Fibroblast of upper back skin (primary cell): ENCODE data around the gene CYP46A1.
A peak's percentile ranks its signal among the peaks of the same experiment; 100 is the strongest.
"Not testable (repeated sequence)": the region's sequence is repeated elsewhere in the genome, so short reads cannot be mapped to it uniquely, and the experiment has no call there.

Experiments
- DNase-seq: peaks from one replicate; pipeline ENCODE4 v3.0.0-alpha.2; 2013

The CYP46A1 gene

GRCh38 chr14:99658218-99658845 lies 25.8 kb upstream of the CYP46A1 start:
- DNase-seq, result no peak

DNA sequence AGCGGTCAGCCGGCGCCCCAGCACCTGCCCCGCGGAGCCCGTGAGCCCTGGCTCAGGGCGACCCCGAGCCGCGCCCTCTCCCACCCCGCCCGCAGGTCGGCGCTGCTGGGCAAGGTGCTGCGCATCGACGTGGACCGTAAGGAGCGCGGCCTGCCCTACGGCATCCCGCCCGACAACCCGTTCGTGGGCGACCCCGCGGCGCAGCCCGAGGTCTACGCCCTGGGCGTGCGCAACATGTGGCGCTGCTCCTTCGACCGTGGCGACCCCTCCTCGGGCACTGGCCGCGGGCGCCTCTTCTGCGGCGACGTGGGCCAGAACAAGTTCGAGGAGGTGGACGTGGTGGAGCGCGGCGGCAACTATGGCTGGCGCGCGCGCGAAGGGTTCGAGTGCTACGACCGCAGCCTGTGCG lies 24.8 kb upstream of the CYP46A1 start:
- no peak for DNase-seq

- DNase-seq, result no peak
Observed at GRCh38 chr14:99660006-99660566, 24.0 kb upstream of the CYP46A1 start.

DNA sequence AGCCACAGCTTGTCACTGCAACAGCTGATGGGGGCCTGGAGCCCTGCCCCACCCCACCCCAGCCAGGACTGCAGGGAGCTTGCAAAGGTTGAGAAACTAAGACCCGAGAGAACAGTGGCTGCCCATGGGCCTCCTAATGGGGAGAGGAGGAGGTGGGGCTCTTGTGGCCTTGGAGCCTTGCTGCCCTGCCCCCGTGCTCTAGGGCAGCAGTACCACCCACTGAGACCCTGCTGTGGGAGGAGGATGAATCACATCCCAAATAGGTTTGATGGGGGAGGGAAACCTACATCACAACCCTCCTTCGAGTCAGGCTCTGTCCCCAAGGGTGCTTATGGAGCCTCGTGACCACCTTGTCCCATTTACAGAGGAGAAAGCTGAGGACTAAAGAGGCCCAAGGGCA lies 23.3 kb upstream of the CYP46A1 start:
- DNase-seq, result peak; percentile 53

DNA sequence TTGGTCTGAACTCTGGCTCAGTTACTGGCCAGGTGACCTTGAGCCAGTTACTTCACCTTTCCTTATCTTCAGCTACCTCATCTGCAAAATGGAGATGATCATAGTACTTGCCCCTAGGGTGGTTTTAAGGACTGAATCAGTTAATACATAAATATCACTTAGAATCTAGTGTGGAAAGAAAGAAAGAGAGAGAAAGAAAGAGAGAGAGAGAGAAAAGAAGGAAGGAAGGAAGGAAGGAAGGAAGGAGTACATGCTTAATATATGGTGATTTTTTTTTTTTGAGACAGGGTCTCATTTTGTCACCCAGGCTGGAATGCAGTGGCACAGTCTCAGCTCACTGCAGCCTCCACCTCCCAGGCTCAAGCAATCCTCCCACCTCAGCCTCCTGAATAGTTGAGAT lies 22.9 kb upstream of the CYP46A1 start:
- DNase-seq, result not testable (repeated sequence)

DNA sequence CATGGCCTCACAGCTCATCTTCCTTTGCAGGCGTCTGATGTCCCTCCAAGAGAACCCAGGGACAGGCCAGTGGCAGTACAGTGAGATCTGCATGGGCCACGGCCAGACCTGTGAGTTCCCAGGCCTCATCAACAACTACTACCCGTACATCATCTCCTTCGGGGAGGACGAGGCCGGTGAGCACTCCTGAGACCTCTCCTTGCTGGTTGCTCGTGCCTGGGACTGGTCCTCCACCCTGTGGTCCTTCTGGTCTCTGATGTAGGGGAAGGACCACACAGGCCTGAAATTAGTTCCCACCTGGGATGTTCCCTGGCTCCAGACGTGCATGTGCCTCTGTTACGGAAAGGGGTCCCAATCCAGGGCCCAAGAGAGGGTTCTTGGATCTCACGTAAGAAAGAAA lies 21.3 kb upstream of the CYP46A1 start:
- no peak for DNase-seq

DNA sequence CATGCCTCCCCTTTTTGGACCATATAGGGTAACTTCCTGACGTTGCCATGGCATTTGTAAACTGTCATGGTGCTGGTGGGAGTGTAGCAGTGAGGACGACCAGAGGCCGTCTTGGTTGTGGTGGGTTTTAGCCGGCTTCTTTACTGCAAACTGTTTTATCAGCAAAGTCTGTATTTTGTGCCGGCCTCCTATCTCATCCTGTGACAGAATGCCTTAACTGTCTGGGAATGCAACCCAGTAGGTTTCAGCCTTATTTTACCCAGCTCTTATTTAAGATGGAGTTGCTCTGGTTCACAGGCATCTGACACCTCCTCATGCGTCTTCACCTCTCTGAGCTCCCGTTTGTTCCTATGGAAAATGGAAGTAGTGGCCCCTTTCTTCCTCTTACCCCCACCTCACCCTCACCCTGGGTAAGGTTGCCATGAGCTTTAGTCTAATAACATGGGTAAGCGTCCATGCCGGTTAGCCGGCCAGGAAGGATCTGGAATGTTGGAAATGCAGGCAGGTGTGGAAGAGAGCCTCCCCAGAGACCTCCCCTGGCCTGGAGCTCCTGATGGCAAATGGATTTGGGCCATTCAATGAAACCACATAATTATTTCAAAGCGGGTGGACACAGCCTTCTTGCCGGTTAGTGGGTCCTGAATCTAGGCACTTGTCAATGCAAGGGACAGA lies 20.6 kb upstream of the CYP46A1 start:
- DNase-seq, result no peak

- DNase-seq, result no peak
Observed at GRCh38 chr14:99664058-99664936, 19.8 kb upstream of the CYP46A1 start.

DNA sequence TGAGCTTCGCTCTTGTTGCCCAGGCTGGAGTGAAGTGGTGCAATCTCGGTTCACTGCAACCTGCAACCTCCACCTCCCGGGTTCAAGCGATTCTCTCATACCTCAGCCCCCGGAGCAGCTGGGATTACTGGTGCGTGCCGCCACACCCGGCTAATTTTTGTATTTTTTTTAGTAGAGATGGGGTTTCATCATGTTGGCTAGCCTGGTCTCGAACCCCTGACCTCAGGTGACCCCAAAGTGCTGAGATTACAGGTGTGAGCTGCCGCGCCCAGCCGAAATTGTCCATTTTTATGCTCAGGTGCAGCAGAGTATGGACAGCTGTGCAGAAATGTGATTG lies 19.2 kb upstream of the CYP46A1 start:
- no peak for DNase-seq

GRCh38 chr14:99666533-99666932 lies 17.6 kb upstream of the CYP46A1 start:
- no peak for DNase-seq

DNA sequence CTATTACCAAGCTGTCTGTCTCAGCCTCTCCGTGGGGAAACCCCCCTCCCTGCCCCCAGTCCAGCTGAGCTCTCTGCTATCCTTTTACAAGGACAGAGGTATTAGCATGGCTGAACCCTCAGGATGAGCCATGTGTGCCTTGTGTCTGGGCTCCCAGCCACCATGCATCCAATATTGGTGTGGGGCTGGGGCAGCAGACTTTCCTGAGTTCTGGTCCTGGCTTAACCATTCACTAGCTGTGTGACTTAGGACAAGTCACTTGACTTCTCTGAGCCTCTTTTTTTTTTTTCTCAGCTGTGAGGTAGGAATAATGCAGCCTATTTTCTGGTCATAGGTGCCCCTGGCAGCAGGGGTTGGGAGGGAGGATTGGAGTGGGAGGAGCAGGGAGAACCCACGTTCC lies 17.1 kb upstream of the CYP46A1 start:
- DNase-seq, result no peak

GRCh38 chr14:99667821-99668220 lies 16.3 kb upstream of the CYP46A1 start:
- no peak for DNase-seq

DNA sequence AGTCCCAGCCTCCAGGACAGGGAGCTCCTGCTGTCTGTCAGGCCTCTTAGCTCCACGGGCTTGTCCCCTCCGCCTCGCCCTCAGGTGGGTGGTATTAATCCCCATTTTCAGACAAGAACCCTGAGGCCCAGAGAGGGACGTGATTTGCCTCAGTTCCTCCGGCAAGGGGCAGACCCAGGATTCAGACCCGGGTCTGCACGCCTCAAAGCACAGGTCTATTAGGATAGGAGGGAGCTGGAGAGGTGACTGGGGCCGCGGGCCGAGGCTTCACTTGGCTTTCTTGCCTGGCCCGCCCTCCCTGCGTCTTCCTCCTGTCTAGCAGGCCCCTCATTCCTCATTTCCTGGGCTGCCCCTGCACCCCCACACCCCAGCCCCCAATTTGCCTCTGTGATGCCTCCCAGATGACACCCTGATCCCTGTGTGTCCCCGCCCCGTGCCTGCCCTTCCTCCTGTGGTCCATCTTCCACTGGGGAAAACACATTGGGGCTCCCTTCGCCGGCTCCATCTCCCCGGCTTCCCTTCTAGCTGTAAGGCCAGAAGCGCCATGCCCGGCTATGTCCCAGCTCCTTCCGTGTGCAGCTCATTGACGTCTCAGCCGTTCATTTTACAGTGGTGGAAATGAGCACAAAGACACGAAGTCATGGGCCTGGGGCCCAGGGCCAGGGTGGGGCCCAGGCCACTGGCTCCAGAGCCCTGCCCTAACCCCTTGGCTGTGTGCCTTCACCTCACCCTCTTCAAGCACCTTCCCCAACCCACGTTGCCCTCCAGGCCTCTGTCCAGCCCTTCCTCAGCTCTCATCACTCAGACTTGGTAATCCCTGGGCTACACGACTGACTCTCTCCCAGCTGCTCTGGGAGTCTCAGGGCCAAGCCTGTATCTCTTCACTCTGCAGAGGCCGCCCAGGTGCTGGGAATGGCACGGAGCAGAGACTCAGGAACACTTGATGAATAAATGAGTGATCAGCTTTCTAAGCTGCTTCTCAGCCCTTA lies 15.5 kb upstream of the CYP46A1 start:
- no peak for DNase-seq

DNA sequence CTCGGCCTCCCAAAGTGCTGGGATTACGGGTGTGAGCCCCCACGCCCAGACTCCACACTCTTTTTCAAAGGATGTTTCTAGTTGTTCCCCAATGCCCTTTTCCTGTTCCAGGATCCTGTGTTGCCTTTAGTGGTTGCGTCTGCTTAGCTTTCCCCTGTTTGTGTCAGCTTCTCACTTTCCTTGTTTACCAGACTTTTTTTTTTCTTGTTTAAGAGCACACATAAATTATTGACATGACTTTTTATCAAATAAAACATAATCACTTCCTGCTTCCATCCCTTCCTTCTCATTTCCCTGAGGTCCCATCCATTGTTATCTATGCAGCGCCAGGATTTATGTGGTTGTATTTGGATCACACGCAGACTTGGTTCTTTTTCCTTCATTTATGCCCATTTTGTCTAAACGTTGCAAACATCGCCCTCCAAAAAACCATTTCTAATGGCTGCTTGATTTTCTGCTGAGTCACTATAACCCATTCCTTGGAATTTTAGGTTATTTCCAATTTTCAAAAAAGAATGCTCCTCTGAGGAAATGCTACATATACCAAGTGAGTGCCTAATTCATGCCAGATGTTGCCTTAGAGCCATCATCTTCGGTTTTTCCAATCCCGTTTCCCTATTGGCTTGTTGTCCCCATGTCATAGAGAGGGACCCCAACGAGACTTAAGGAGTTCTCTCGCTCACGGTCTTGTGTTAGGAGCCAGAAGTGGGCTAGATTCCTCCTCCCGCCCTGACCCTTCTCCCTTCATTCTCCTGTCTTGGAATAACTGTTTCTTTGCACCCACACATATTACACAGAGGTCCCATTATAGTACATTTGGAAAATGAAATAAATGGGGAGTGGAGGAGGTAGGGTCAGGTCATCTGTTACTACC lies 13.5 kb upstream of the CYP46A1 start:
- DNase-seq, result peak; percentile 51

GRCh38 chr14:99671235-99672224 lies 12.6 kb upstream of the CYP46A1 start:
- DNase-seq, result no peak

- DNase-seq, result no peak
Observed at GRCh38 chr14:99672506-99673304, 11.4 kb upstream of the CYP46A1 start.

- DNase-seq, result no peak
Observed at GRCh38 chr14:99673305-99674063, 10.6 kb upstream of the CYP46A1 start.

- DNase-seq, result no peak
Observed at GRCh38 chr14:99674064-99674650, 9.9 kb upstream of the CYP46A1 start.
